Liver (tissue), 9 donors: Measurements from ENCODE around the gene STOX1. TPM values are rescaled to one million over a fixed set of nuclear protein-coding genes. Genes with fewer than 3 reads are reported as not detected.

Source experiments
- DNase-seq: peaks from one replicate; pipeline ENCODE4 v3.0.0-alpha.2; 2017; ENCODE audit warnings: low spot score
- H3K27ac ChIP-seq, 2 donors: one replicate each; pipeline ENCODE4 v1.7.0; 2013; ENCODE audit warnings: inconsistent platforms in 2 of 2, low read length in 2 of 2, control low read depth in 1 of 2, low read depth in 1 of 2, mild to moderate bottlenecking in 1 of 2
- H3K27me3 ChIP-seq, 4 donors: one replicate each; pipeline versions ENCODE4 v1.6.1 to v1.7.0; 2013; ENCODE audit warnings: low read length in 3 of 4, inconsistent platforms in 1 of 4, mild to moderate bottlenecking in 1 of 4, moderate library complexity in 1 of 4; ENCODE audit not compliant: control insufficient read depth in 4 of 4, insufficient read depth in 4 of 4
- H3K36me3 ChIP-seq, 4 donors: one replicate each; pipeline versions ENCODE4 v1.6.1 to v1.7.0; 2013; ENCODE audit warnings: low read length in 3 of 4, mild to moderate bottlenecking in 3 of 4, low read depth in 1 of 4, moderate library complexity in 1 of 4; ENCODE audit not compliant: control insufficient read depth in 4 of 4, insufficient read depth in 3 of 4
- H3K4me1 ChIP-seq, 4 donors: one replicate each; pipeline versions ENCODE4 v1.6.1 to v1.7.0; 2013; ENCODE audit warnings: low read length in 3 of 4, mild to moderate bottlenecking in 3 of 4, moderate library complexity in 1 of 4; ENCODE audit not compliant: control insufficient read depth in 4 of 4, insufficient read depth in 4 of 4
- H3K4me3 ChIP-seq, 3 donors: one replicate each; pipeline versions ENCODE4 v1.6.1 to v1.7.0; 2013; ENCODE audit warnings: low read length in 3 of 3, control low read depth in 1 of 3, low read depth in 1 of 3, mild to moderate bottlenecking in 1 of 3
- H3K9ac ChIP-seq, 2 donors: one replicate each; pipeline ENCODE4 v1.7.0; 2013; ENCODE audit warnings: low read length in 2 of 2, mild to moderate bottlenecking in 2 of 2, moderate library complexity in 2 of 2, control low read depth in 1 of 2, low read depth in 1 of 2
- H3K9me3 ChIP-seq, 4 donors: one replicate each; pipeline versions ENCODE4 v1.6.1 to v1.7.0; 2013; ENCODE audit warnings: low read length in 3 of 4; ENCODE audit not compliant: control insufficient read depth in 4 of 4
- CTCF ChIP-seq: fragments of 150-350 bp; IDR thresholded peaks from 2 replicates; pipeline ENCODE4 v1.5.1; 2017; ENCODE audit warnings: improper control_type of control experiment, low read depth, low read length; ENCODE audit not compliant: missing input control
- EGR1 ChIP-seq, 2 donors: IDR thresholded peaks; 2 replicates each; pipeline ENCODE4 v1.6.1; 2016 to 2018; ENCODE audit warnings: antibody characterized with exemption in 2 of 2, low read depth in 2 of 2
- FOXA1 ChIP-seq: IDR thresholded peaks from 2 replicates; pipeline ENCODE4 v1.6.1; 2016; ENCODE audit warnings: antibody characterized with exemption
- FOXA2 ChIP-seq: IDR thresholded peaks from 2 replicates; pipeline ENCODE4 v1.6.1; 2016; ENCODE audit warnings: antibody characterized with exemption
- GABPA ChIP-seq, 2 donors: IDR thresholded peaks in 1 of 2; conservative IDR thresholded peaks in 1 of 2; 2 replicates each; pipeline ENCODE4 v1.6.1; 2016; ENCODE audit warnings: antibody characterized with exemption in 2 of 2, mild to moderate bottlenecking in 1 of 2, moderate library complexity in 1 of 2
- HNF4A ChIP-seq, 2 donors: conservative IDR thresholded peaks; 2 replicates each; pipeline ENCODE4 v1.6.1; 2016; ENCODE audit warnings: antibody characterized with exemption in 2 of 2, mild to moderate bottlenecking in 2 of 2
- HNF4G ChIP-seq: IDR thresholded peaks from 2 replicates; pipeline ENCODE4 v1.6.1; 2016; ENCODE audit warnings: antibody characterized with exemption
- JUND ChIP-seq, 2 donors: IDR thresholded peaks; 2 replicates each; pipeline ENCODE4 v1.6.1; 2016; ENCODE audit warnings: antibody characterized with exemption in 2 of 2
- NR2F2 ChIP-seq: IDR thresholded peaks from 2 replicates; pipeline ENCODE4 v1.6.1; 2016; ENCODE audit warnings: antibody characterized with exemption
- RAD21 ChIP-seq, 2 donors: IDR thresholded peaks; 2 replicates each; pipeline ENCODE4 v1.6.1; 2016; ENCODE audit warnings: antibody characterized with exemption in 2 of 2, mild to moderate bottlenecking in 2 of 2
- REST ChIP-seq: IDR thresholded peaks from 2 replicates; pipeline ENCODE4 v1.6.1; 2016; ENCODE audit warnings: antibody characterized with exemption, mild to moderate bottlenecking
- RXRA ChIP-seq, 2 donors: IDR thresholded peaks; 2 replicates each; pipeline ENCODE4 v1.6.1; 2017 to 2018; ENCODE audit warnings: antibody characterized with exemption in 2 of 2, mild to moderate bottlenecking in 1 of 2
- SP1 ChIP-seq: IDR thresholded peaks from 2 replicates; pipeline ENCODE4 v1.6.1; 2018; ENCODE audit warnings: antibody characterized with exemption, mild to moderate bottlenecking
- TAF1 ChIP-seq: conservative IDR thresholded peaks from 2 replicates; pipeline ENCODE4 v1.6.1; 2016; ENCODE audit warnings: antibody characterized with exemption, mild to moderate bottlenecking
- YY1 ChIP-seq: IDR thresholded peaks from 2 replicates; pipeline ENCODE4 v1.6.1; 2016; ENCODE audit warnings: antibody characterized with exemption, mild to moderate bottlenecking
- WGBS: extraction: QIAGEN DNeasy Blood & Tissue Kit; methylation state at CpG from one replicate; pipeline ENCODE4 v1.1.7; 2013; 5-methylcytosine and 5-hydroxymethylcytosine counted together
- polyA plus RNA-seq, 2 donors: library from polyadenylated mRNA; stranded (reverse) in 1 of 2; unstranded in 1 of 2; fragments of 200-250 nt in 1 of 2; fragments of >200 nt in 1 of 2; fragmentation: Nextera tagmentation in 1 of 2; extraction: Ambion mirVana in 1 of 2; gene quantifications; one replicate each; pipeline versions ENCODE4 v1.2.1 to v1.2.3, GENCODE V29; 2013 to 2015
- total RNA-seq, 2 donors: library from RNA; depleted of rRNA; stranded (reverse); fragments of >200 nt; gene quantifications; one replicate each; pipeline ENCODE4 v1.2.3, GENCODE V29; 2014
- TF ChIP-seq, protein P1 (sequence below): IDR thresholded peaks from 2 replicates; pipeline ENCODE4 v1.6.1; 2016; ENCODE audit warnings: antibody characterized with exemption
- TF ChIP-seq, protein P2 (sequence below): IDR thresholded peaks from 2 replicates; pipeline ENCODE4 v1.6.1; 2016; ENCODE audit warnings: antibody characterized with exemption
- TF ChIP-seq, protein P3 (sequence below): IDR thresholded peaks from 2 replicates; pipeline ENCODE4 v1.6.1; 2016; ENCODE audit warnings: antibody characterized with exemption
- donor health status: healthy.
- donor health status: healthy.
- donor health status: healthy.
- donor health status: healthy.
- donor health status: healthy.

The STOX1 gene
- total and polyA plus RNA-seq, 4 donors = 0.18 to 2.6 (median 0.33) TPM; not detected in 1

DNA sequence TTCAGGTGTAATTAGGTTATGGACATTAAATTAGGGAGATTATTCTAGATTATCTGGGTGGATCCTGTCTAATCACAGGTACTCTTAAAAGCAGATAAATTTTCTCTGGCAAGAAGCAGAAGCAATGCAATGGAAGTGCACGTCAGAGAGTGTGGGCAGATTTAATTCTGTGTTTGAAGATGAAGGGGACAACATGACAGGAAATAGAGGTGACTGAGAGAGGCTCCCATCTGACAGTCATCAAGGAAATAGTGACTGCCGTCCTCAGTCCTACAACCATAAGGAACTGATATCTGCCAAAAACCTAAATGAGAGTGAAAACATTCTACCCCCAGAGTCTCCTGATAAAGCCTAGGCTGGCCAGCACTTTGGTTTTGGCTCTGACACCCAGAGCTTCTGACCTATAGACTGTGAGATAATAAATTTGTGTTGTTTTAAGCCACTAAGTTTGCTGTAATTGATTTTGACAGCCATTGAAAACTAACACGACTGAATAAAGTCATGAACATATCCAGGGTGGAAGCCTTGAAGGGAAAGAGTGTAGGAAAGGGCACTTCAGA, 43.3 kb downstream of the STOX1 start:
- H3K36me3 ChIP-seq = no peaks in the 10 kb centered on the region
- DNase-seq = no peak
- H3K27me3 ChIP-seq = no peaks in the 10 kb centered on the region
- H3K27ac ChIP-seq = no peak overlapping the region
- H3K4me1 ChIP-seq = peaks cover 0 to 8% (median 0%) of the 10 kb centered on the region in 4 donors
- no peak for TF ChIP-seq RXRA (IDR thresholded peaks at IDR 0.05)
- no peak for TF ChIP-seq SP1
- no peak for TF ChIP-seq GABPA (IDR thresholded peaks at IDR 0.05 in 1 of 2, conservative IDR thresholded peaks at IDR 0.05 in 1 of 2)
- no peak for TF ChIP-seq CTCF
- TF ChIP-seq, protein P1, sequence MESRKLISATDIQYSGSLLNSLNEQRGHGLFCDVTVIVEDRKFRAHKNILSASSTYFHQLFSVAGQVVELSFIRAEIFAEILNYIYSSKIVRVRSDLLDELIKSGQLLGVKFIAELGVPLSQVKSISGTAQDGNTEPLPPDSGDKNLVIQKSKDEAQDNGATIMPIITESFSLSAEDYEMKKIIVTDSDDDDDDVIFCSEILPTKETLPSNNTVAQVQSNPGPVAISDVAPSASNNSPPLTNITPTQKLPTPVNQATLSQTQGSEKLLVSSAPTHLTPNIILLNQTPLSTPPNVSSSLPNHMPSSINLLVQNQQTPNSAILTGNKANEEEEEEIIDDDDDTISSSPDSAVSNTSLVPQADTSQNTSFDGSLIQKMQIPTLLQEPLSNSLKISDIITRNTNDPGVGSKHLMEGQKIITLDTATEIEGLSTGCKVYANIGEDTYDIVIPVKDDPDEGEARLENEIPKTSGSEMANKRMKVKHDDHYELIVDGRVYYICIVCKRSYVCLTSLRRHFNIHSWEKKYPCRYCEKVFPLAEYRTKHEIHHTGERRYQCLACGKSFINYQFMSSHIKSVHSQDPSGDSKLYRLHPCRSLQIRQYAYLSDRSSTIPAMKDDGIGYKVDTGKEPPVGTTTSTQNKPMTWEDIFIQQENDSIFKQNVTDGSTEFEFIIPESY = no peak
- no peak for TF ChIP-seq YY1
- no peak for TF ChIP-seq FOXA2
- TF ChIP-seq FOXA1 = no peak
- no peak for TF ChIP-seq JUND (IDR thresholded peaks at IDR 0.05)
- TF ChIP-seq, protein P2, sequence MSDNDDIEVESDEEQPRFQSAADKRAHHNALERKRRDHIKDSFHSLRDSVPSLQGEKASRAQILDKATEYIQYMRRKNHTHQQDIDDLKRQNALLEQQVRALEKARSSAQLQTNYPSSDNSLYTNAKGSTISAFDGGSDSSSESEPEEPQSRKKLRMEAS = no peak
- no peak for TF ChIP-seq RAD21 (IDR thresholded peaks at IDR 0.05)
- TF ChIP-seq EGR1 (IDR thresholded peaks at IDR 0.05; ENCODE audit: low read depth in 2 of 2) = no peak
- no peak for TF ChIP-seq HNF4A (conservative IDR thresholded peaks at IDR 0.05)
- TF ChIP-seq HNF4G = no peak
- no peak for TF ChIP-seq NR2F2
- TF ChIP-seq, protein P3, sequence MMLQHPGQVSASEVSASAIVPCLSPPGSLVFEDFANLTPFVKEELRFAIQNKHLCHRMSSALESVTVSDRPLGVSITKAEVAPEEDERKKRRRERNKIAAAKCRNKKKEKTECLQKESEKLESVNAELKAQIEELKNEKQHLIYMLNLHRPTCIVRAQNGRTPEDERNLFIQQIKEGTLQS = no peak
- no peak for TF ChIP-seq REST
- TF ChIP-seq TAF1 = no peak
- H3K4me3 ChIP-seq = no peak overlapping the region
- no peak overlapping the region for H3K9ac ChIP-seq
- 59% methylated on average over 3 of the region's 3 CpGs for WGBS
- H3K9me3 ChIP-seq = no peaks in the 10 kb centered on the region
